Chondrocyte (in vitro differentiated cells): ENCODE measurements around the gene TAS1R3. TPM values are rescaled to one million over a fixed set of nuclear protein-coding genes. Genes with fewer than 3 reads are reported as not detected.

ENCODE experiments used
- DNase-seq: peaks from one replicate; pipeline ENCODE4 v3.0.0; 2021; ENCODE audit warnings: mixed read lengths, low spot score
- H3K27ac Mint-ChIP-seq: one replicate; pipeline ENCODE4 v1.8.0; 2021; ENCODE audit warnings: mild to moderate bottlenecking, moderate library complexity, mixed read lengths; ENCODE audit not compliant: unreplicated experiment
- H3K27me3 Mint-ChIP-seq: 2 replicates; pipeline ENCODE4 v1.8.0; 2021; ENCODE audit warnings: low read depth, mixed read lengths
- H3K36me3 Mint-ChIP-seq: 2 replicates; pipeline ENCODE4 v1.8.0; 2021; ENCODE audit warnings: low read depth, mixed read lengths
- H3K4me1 Mint-ChIP-seq: 2 replicates; pipeline ENCODE4 v1.8.0; 2021; ENCODE audit warnings: low read depth, mild to moderate bottlenecking, mixed read lengths
- H3K4me3 Mint-ChIP-seq: one replicate; pipeline ENCODE4 v1.8.0; 2021; ENCODE audit warnings: mild to moderate bottlenecking, moderate library complexity, mixed read lengths; ENCODE audit not compliant: unreplicated experiment
- H3K9me3 Mint-ChIP-seq: 2 replicates; pipeline ENCODE4 v1.8.0; 2021; ENCODE audit warnings: low read depth, mixed read lengths
- total RNA-seq: library from RNA; stranded (reverse); gene quantifications from 3 replicates; pipeline ENCODE4 v1.2.1, GENCODE V29; 2021
- TF ChIP-seq, protein P1 (sequence below): fragments of 200-600 bp; sonication (generic); IDR thresholded peaks from 2 replicates; pipeline ENCODE4 v1.5.0; 2021; ENCODE audit warnings: antibody characterized with exemption, mild to moderate bottlenecking, moderate library complexity

TAS1R3 gene
- total RNA-seq, 1 donor from 2014 or later: 0.37 TPM

GRCh38 chr1:1352786-1353388 is 21.8 kb downstream of the TAS1R3 start:
- Mint-ChIP-seq H3K27ac (no peak overlapping the region), H3K9me3 (no peaks in the 10 kb centered on the region), H3K4me1 (peaks cover 26% of the 10 kb centered on the region), H3K27me3 (no peaks in the 10 kb centered on the region), H3K36me3 (no peaks in the 10 kb centered on the region), H3K4me3 (no peak overlapping the region)
- DNase-seq: no peak
- TF ChIP-seq, protein P1, sequence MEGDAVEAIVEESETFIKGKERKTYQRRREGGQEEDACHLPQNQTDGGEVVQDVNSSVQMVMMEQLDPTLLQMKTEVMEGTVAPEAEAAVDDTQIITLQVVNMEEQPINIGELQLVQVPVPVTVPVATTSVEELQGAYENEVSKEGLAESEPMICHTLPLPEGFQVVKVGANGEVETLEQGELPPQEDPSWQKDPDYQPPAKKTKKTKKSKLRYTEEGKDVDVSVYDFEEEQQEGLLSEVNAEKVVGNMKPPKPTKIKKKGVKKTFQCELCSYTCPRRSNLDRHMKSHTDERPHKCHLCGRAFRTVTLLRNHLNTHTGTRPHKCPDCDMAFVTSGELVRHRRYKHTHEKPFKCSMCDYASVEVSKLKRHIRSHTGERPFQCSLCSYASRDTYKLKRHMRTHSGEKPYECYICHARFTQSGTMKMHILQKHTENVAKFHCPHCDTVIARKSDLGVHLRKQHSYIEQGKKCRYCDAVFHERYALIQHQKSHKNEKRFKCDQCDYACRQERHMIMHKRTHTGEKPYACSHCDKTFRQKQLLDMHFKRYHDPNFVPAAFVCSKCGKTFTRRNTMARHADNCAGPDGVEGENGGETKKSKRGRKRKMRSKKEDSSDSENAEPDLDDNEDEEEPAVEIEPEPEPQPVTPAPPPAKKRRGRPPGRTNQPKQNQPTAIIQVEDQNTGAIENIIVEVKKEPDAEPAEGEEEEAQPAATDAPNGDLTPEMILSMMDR: no peak

DNA sequence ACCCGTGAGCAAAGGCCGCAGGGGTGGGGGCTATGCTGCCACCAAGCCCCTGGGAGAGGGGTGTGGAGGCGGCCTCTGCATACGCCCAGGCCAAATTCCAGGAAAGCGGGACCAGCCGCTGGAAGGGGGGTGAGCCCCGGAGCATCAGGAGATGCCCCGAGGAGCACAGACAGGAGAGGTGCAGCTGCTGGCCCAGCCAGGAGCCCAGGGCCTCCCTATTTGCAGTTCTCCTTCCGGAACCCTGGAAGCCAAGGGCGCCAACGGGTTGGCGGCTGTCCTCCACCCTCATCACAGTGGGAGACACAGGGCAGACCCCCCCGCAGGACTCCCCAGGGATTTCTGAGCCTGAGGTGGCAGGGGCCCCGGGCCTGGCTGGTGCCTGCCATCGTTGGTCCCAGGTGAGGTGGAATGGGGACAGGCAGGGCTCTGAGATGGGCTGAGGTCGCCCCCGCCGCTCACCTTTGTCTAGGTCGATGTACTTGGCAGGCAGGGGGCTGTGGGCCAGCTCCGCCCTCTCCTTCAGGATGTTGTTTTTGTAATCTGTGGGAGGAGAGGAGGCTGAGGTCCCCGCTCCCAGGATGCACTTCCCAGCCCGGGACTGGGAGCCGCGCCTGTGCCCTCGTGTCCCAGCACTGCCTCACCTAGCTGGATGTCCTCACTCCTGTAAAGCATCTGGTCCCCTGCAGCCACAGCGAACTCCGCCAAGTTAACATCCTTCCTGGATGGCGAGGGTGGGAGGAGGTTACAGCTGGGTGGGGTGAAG is 22.5 kb downstream of the TAS1R3 start:
- no peak overlapping the region for H3K4me3 Mint-ChIP-seq
- H3K27me3 Mint-ChIP-seq: no peaks in the 10 kb centered on the region
- TF ChIP-seq, protein P1: no peak
- DNase-seq: no peak
- peak overlapping the region; percentile 2 for H3K27ac Mint-ChIP-seq
- H3K9me3 Mint-ChIP-seq: no peaks in the 10 kb centered on the region
- H3K4me1 Mint-ChIP-seq: peaks cover 31% of the 10 kb centered on the region
- no peaks in the 10 kb centered on the region for H3K36me3 Mint-ChIP-seq

- DNase-seq: no peak
- peaks cover 41% of the 10 kb centered on the region for H3K4me1 Mint-ChIP-seq
- H3K9me3 Mint-ChIP-seq: no peaks in the 10 kb centered on the region
- TF ChIP-seq, protein P1: no peak
- no peaks in the 10 kb centered on the region for H3K27me3 Mint-ChIP-seq
- peak overlapping the region; percentile 54 for H3K4me3 Mint-ChIP-seq
- H3K27ac Mint-ChIP-seq: no peak overlapping the region
- no peaks in the 10 kb centered on the region for H3K36me3 Mint-ChIP-seq
These were observed 23.5 kb downstream of the TAS1R3 start for GRCh38 chr1:1354271-1355247.

DNA sequence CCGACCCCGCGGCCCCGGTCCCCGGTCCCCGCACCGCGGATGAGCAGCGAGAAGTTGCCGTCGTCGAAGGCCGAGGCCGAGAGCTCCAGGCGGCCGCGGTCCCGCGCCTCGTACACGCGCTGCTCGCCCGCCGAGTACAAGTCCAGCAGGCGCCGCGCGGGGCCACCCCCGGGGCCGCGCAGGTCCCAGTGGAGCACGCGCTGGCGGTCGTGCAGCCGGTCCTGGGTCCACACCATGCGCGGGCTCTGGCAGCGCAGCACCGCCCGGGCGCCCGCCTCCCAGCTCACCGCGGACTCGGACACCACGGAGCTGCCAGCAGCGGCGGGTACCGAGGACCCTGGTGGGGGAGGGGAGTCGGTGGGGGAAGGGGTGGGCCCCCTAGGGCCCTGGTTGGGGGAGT is 24.3 kb downstream of the TAS1R3 start:
- TF ChIP-seq, protein P1: no peak
- Mint-ChIP-seq H3K4me1 (peaks cover 47% of the 10 kb centered on the region), H3K27me3 (no peaks in the 10 kb centered on the region), H3K9me3 (no peaks in the 10 kb centered on the region), H3K36me3 (no peaks in the 10 kb centered on the region), H3K4me3 (no peak overlapping the region), H3K27ac (no peak overlapping the region)
- no peak for DNase-seq
